ENCODE data around the gene ASIP. TPM values are rescaled to one million over a fixed set of nuclear protein-coding genes. Genes with fewer than 3 reads are reported as not detected.

The ASIP gene
- total and polyA plus RNA-seq, 2 of the 13 experiments (the other 11 are each of a cell fraction or from before 2014, with no cell fraction given): not detected

DNA sequence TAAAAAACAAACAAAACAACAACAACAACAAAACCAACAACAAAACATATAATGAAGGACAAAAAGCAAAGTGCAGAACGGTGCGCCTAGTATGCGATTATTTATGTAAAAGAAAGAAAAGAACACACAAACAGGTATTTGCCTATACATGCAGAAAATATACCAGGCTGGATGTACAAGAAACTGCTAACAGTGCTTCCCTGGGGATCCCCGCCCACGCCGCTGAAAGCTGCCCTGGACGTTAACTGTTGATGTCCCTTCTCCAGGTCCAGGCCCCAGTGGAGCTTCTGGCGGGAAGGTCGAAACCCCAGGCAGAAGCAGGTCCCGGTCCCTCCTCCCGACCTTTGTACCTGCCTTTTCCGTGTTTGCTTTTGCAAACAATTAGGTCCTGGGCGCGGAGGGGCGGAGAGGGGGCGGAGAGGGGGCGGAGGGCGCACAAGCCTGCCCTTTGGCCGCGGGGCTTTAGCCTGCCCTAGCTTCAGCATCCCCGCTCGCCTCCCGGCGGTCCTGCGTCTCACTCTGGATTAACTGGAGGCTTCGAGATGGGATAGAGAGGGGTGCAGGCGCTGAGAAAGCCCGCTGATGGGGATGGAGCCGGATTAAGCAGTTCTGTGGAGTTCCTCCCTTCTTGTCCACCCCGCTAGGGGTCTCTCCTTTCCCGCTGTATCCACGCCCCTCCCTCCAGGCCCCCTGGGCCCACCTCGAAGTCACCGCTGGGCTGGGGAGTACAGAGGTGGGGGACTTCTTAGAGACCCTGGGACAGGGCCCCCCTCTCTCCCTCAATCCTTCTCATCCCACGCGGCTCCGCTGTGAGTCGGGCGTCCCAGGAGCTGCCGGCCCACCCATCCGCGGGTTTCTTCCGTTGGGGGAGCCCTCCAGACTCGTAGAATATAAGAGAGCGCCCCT lies 70.1 kb downstream of the ASIP start (continued):
- no peak for TF ChIP-seq RBM22 (optimal IDR thresholded peaks at IDR 0.05; ENCODE audit: low read length)
- TF ChIP-seq ZNF598 (CRISPR knock-in tag; IDR thresholded peaks at IDR 0.05; ENCODE audit: borderline replicate concordance): no peak
- TF ChIP-seq GPN1 (CRISPR knock-in tag; IDR thresholded peaks at IDR 0.05; ENCODE audit: borderline replicate concordance): no peak
- peak; percentile 92 for TF ChIP-seq ZNF792 (CRISPR knock-in tag; IDR thresholded peaks at IDR 0.05)
- TF ChIP-seq HCFC1 (IDR thresholded peaks at IDR 0.05; ENCODE audit: low read depth, low read length): peak; percentile 38; the same call in 1 of the 2 replicates
- no peak for TF ChIP-seq ZNF550 (CRISPR knock-in tag; IDR thresholded peaks at IDR 0.05; ENCODE audit: borderline replicate concordance)
- no peak for TF ChIP-seq ZNF124 (CRISPR knock-in tag; IDR thresholded peaks at IDR 0.05)
- no peak for TF ChIP-seq MLLT10 (CRISPR knock-in tag; IDR thresholded peaks at IDR 0.05)
- TF ChIP-seq ATF1 (CRISPR knock-in tag; IDR thresholded peaks at IDR 0.05): no peak
- no peak for TF ChIP-seq ZFAT (CRISPR knock-in tag; conservative IDR thresholded peaks at IDR 0.05)
- TF ChIP-seq MTF1 (CRISPR knock-in tag; IDR thresholded peaks at IDR 0.05): no peak
- TF ChIP-seq, protein P1, sequence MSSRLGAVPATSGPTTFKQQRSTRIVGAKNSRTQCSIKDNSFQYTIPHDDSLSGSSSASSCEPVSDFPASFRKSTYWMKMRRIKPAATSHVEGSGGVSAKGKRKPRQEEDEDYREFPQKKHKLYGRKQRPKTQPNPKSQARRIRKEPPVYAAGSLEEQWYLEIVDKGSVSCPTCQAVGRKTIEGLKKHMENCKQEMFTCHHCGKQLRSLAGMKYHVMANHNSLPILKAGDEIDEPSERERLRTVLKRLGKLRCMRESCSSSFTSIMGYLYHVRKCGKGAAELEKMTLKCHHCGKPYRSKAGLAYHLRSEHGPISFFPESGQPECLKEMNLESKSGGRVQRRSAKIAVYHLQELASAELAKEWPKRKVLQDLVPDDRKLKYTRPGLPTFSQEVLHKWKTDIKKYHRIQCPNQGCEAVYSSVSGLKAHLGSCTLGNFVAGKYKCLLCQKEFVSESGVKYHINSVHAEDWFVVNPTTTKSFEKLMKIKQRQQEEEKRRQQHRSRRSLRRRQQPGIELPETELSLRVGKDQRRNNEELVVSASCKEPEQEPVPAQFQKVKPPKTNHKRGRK (CRISPR knock-in tag; IDR thresholded peaks at IDR 0.05): 0 out of 2 replicates have a peak, but pooled peaks have one; percentile 19
- TF ChIP-seq, protein P2, sequence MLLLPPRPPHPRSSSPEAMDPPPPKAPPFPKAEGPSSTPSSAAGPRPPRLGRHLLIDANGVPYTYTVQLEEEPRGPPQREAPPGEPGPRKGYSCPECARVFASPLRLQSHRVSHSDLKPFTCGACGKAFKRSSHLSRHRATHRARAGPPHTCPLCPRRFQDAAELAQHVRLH (CRISPR knock-in tag; IDR thresholded peaks at IDR 0.05; ENCODE audit: borderline replicate concordance, low read depth): peak; percentile 89
- no peak for TF ChIP-seq CAMTA2 (CRISPR knock-in tag; IDR thresholded peaks at IDR 0.05; ENCODE audit: borderline replicate concordance)
- TF ChIP-seq BHLHE40 (IDR thresholded peaks at IDR 0.05; ENCODE audit: low read length): peak; percentile 63; the same call in 1 of the 2 replicates
- TF ChIP-seq, protein P3, sequence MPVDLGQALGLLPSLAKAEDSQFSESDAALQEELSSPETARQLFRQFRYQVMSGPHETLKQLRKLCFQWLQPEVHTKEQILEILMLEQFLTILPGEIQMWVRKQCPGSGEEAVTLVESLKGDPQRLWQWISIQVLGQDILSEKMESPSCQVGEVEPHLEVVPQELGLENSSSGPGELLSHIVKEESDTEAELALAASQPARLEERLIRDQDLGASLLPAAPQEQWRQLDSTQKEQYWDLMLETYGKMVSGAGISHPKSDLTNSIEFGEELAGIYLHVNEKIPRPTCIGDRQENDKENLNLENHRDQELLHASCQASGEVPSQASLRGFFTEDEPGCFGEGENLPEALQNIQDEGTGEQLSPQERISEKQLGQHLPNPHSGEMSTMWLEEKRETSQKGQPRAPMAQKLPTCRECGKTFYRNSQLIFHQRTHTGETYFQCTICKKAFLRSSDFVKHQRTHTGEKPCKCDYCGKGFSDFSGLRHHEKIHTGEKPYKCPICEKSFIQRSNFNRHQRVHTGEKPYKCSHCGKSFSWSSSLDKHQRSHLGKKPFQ (CRISPR knock-in tag; IDR thresholded peaks at IDR 0.05; ENCODE audit: insufficient replicate concordance): peak; percentile 64
- TF ChIP-seq, protein P4, sequence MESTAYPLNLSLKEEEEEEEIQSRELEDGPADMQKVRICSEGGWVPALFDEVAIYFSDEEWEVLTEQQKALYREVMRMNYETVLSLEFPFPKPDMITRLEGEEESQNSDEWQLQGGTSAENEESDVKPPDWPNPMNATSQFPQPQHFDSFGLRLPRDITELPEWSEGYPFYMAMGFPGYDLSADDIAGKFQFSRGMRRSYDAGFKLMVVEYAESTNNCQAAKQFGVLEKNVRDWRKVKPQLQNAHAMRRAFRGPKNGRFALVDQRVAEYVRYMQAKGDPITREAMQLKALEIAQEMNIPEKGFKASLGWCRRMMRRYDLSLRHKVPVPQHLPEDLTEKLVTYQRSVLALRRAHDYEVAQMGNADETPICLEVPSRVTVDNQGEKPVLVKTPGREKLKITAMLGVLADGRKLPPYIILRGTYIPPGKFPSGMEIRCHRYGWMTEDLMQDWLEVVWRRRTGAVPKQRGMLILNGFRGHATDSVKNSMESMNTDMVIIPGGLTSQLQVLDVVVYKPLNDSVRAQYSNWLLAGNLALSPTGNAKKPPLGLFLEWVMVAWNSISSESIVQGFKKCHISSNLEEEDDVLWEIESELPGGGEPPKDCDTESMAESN (CRISPR knock-in tag; conservative IDR thresholded peaks at IDR 0.05): peak; percentile 95

All from HepG2 (cell line).